SK-N-SH (cell line): ENCODE data around the gene NOX5. TPM values are rescaled to one million over a fixed set of nuclear protein-coding genes. Genes with fewer than 3 reads are reported as not detected.

Source experiments
- CTCF ChIA-PET: fragments of 300-600, 350-600 bp; formaldehyde crosslinking; extraction: SDS; loops from one replicate; lab custom pipeline; 2021; lab: Yijun Ruan, JAX
- POLR2A ChIA-PET: fragments of 350-600 bp; sonication (Branson Sonifier 250); formaldehyde crosslinking; extraction: SDS; loops from one replicate; lab custom pipeline; 2020; ENCODE audit warnings: antibody characterized with exemption, inconsistent platforms; lab: Yijun Ruan, JAX
- DNase-seq: peaks from one replicate; pipeline ENCODE4 v3.0.0; 2012
- H2AFZ ChIP-seq: fragments of 200-600 bp; sonication (generic); 2 replicates; pipeline ENCODE4 v1.8.1; 2016; ENCODE audit warnings: antibody characterized with exemption, mild to moderate bottlenecking, low read depth
- H3F3A ChIP-seq: fragments of 200-600 bp; sonication (generic); replicated peaks from 2 replicates; pipeline ENCODE3; 2016; ENCODE audit warnings: antibody characterized with exemption, mild to moderate bottlenecking; ENCODE audit not compliant: insufficient read depth
- H3K27ac ChIP-seq, 2 experiments: fragments of 200-500 bp in 1 of 2; fragments of 200-600 bp in 1 of 2; sonication (Bioruptor generic) in 1 of 2; sonication (generic), shearing (Covaris generic) in 1 of 2; 2 replicates each; pipeline versions ENCODE4 v1.5.1 to v1.6.1; 2014 to 2016; ENCODE audit warnings: low read depth in 2 of 2, inconsistent platforms in 1 of 2, low read length in 1 of 2, mild to moderate bottlenecking in 1 of 2, mixed read lengths in 1 of 2
- H3K27me3 ChIP-seq: fragments of 200-600 bp; sonication (generic), shearing (Covaris generic); 2 replicates; pipeline ENCODE4 v1.6.1; 2016; ENCODE audit warnings: mixed run types; ENCODE audit not compliant: insufficient read depth
- H3K36me3 ChIP-seq, 2 experiments: fragments of 200-500 bp in 1 of 2; fragments of 200-600 bp in 1 of 2; sonication (Bioruptor generic) in 1 of 2; sonication (generic) in 1 of 2; replicated peaks in 1 of 2; 2 replicates each; pipeline versions ENCODE3 to v1.5.1; 2014 to 2016; ENCODE audit warnings: low read length in 1 of 2, mild to moderate bottlenecking in 1 of 2; ENCODE audit not compliant: insufficient read depth in 2 of 2, control insufficient read depth in 1 of 2
- H3K4me1 ChIP-seq, 2 experiments: fragments of 200-500 bp in 1 of 2; fragments of 200-600 bp in 1 of 2; sonication (Bioruptor generic) in 1 of 2; sonication (generic), shearing (Covaris generic) in 1 of 2; 2 replicates each; pipeline versions ENCODE4 v1.5.1 to v1.6.1; 2014 to 2016; ENCODE audit warnings: low read depth in 1 of 2, low read length in 1 of 2, mixed run types in 1 of 2; ENCODE audit not compliant: insufficient read depth in 2 of 2, control insufficient read depth in 1 of 2
- H3K4me2 ChIP-seq: fragments of 200-600 bp; sonication (generic), shearing (Covaris generic); 2 replicates; pipeline ENCODE4 v1.6.1; 2017; ENCODE audit warnings: mixed run types
- H3K4me3 ChIP-seq, 2 experiments: fragments of 200-500 bp in 1 of 2; fragments of 200-600 bp in 1 of 2; sonication (Bioruptor generic) in 1 of 2; sonication (generic), shearing (Covaris generic) in 1 of 2; 2 replicates each; pipeline versions ENCODE4 v1.5.1 to v1.8.1; 2014 to 2016; ENCODE audit warnings: low read depth in 2 of 2, inconsistent platforms in 1 of 2, low read length in 1 of 2, mild to moderate bottlenecking in 1 of 2, mixed read lengths in 1 of 2, moderate library complexity in 1 of 2
- H3K79me2 ChIP-seq: fragments of 200-600 bp; sonication (generic); 2 replicates; pipeline ENCODE4 v1.8.1; 2017; ENCODE audit warnings: mild to moderate bottlenecking; ENCODE audit not compliant: insufficient read depth
- H3K9ac ChIP-seq: fragments of 200-600 bp; sonication (generic); 2 replicates; pipeline ENCODE4 v1.6.1; 2017; ENCODE audit warnings: mixed run types
- H3K9me2 ChIP-seq: fragments of 200-600 bp; sonication (generic); 2 replicates; pipeline ENCODE4 v1.6.1; 2017; ENCODE audit warnings: mixed run types
- H3K9me3 ChIP-seq: fragments of 200-600 bp; sonication (generic); 2 replicates; pipeline ENCODE4 v1.6.1; 2017; ENCODE audit warnings: mixed run types, mild to moderate bottlenecking, moderate library complexity
- H4K20me1 ChIP-seq: fragments of 200-600 bp; sonication (generic); 2 replicates; pipeline ENCODE4 v1.6.1; 2017; ENCODE audit warnings: mild to moderate bottlenecking, mixed run types; ENCODE audit not compliant: insufficient read depth
- ELF1 ChIP-seq: IDR thresholded peaks from 2 replicates; pipeline ENCODE4 v1.4.0; 2012
- EP300 ChIP-seq, 2 experiments: IDR thresholded peaks; 2 replicates each; pipeline versions ENCODE4 v1.4.0 to v1.6.1; 2012; ENCODE audit warnings: borderline replicate concordance in 1 of 2, low read depth in 1 of 2, low read length in 1 of 2
- FOSL2 ChIP-seq: IDR thresholded peaks from 2 replicates; pipeline ENCODE4 v1.4.0; 2012; ENCODE audit warnings: low read depth, mild to moderate bottlenecking, moderate library complexity, borderline replicate concordance
- FOXJ3 ChIP-seq: sonication (generic); formaldehyde crosslinking; IDR thresholded peaks from 2 replicates; pipeline ENCODE4 v1.5.1; 2020; ENCODE audit warnings: mild to moderate bottlenecking, missing genetic modification reagents
- FOXM1 ChIP-seq: IDR thresholded peaks from 2 replicates; pipeline ENCODE4 v1.4.0; 2012; ENCODE audit warnings: low read depth, mild to moderate bottlenecking
- GABPA ChIP-seq: IDR thresholded peaks from 2 replicates; pipeline ENCODE4 v1.4.0; 2012; ENCODE audit warnings: low read depth, mild to moderate bottlenecking
- JUND ChIP-seq: IDR thresholded peaks from 2 replicates; pipeline ENCODE4 v1.4.0; 2012
- MAX ChIP-seq: IDR thresholded peaks from 2 replicates; pipeline ENCODE4 v1.4.0; 2012; ENCODE audit warnings: low read depth
- MEF2A ChIP-seq: IDR thresholded peaks from 2 replicates; pipeline ENCODE4 v1.4.0; 2012; ENCODE audit warnings: low read depth, borderline replicate concordance
- NRF1 ChIP-seq: IDR thresholded peaks from 2 replicates; pipeline ENCODE4 v1.6.1; 2012; ENCODE audit warnings: low read depth, mild to moderate bottlenecking, low read length
- PBX3 ChIP-seq: IDR thresholded peaks from 2 replicates; pipeline ENCODE4; 2012
- POLR2AphosphoS5 ChIP-seq: IDR thresholded peaks from 2 replicates; pipeline ENCODE4 v1.6.1; 2012; ENCODE audit warnings: low read depth, low read length
- RAD21 ChIP-seq: IDR thresholded peaks from 2 replicates; pipeline ENCODE4 v1.6.1; 2012; ENCODE audit warnings: mild to moderate bottlenecking, low read length
- RFX5 ChIP-seq: IDR thresholded peaks from 2 replicates; pipeline ENCODE4 v1.6.1; 2012; ENCODE audit warnings: mild to moderate bottlenecking, improper control_type of control experiment, low read length
- TCF12 ChIP-seq: IDR thresholded peaks from 2 replicates; pipeline ENCODE4 v1.4.0; 2012
- TEAD4 ChIP-seq: IDR thresholded peaks from 2 replicates; pipeline ENCODE4 v1.4.0; 2012; ENCODE audit warnings: mild to moderate bottlenecking, borderline replicate concordance; ENCODE audit not compliant: insufficient read depth
- USF1 ChIP-seq: IDR thresholded peaks from 2 replicates; pipeline ENCODE4 v1.4.0; 2012; ENCODE audit warnings: low read depth, borderline replicate concordance
- USF2 ChIP-seq: fragments of 150-350 bp; IDR thresholded peaks from 2 replicates; pipeline ENCODE4 v1.6.1; 2017; ENCODE audit warnings: antibody characterized with exemption, low read length, low read depth, borderline replicate concordance
- YY1 ChIP-seq: IDR thresholded peaks from 2 replicates; pipeline ENCODE4 v1.4.0; 2012; ENCODE audit warnings: low read depth, mild to moderate bottlenecking
- WGBS: methylation state at CpG from one replicate; pipeline ENCODE4 v1.1.6; 2017; ENCODE audit warnings: low lambda C conversion rate; 5-methylcytosine and 5-hydroxymethylcytosine counted together
- polyA plus RNA-seq, 3 experiments: library from polyadenylated mRNA; depleted of rRNA; stranded (reverse); fragments of >200 nt; gene quantifications; 2 replicates each; pipeline ENCODE4 v1.2.3, GENCODE V29; 2012

Gene NOX5
- polyA plus RNA-seq, 1 of the 3 experiments (the other 2 are of a cell fraction) = 0.05 TPM

- no peaks in the 10 kb centered on the region for H3K36me3 ChIP-seq
- no peaks in the 10 kb centered on the region for H3K9me3 ChIP-seq
- no peak overlapping the region for H3K9ac ChIP-seq
- H3F3A ChIP-seq = peaks cover 9% of the 10 kb centered on the region
- 88% methylated on average over 4 of the region's 4 CpGs for WGBS
- no peak overlapping the region for H3K4me2 ChIP-seq
- no peaks in the 10 kb centered on the region for H4K20me1 ChIP-seq
- peaks cover 4 to 9% of the 10 kb centered on the region in 2 experiments; a peak in 3 of 4 replicates for H3K4me1 ChIP-seq
- ChIA-PET CTCF (interaction anchor here (0.9 to 1.1 kb wide), 2 partner anchors 125 to 344 kb away, joined by 3 to 4 read pairs; no protein-coding TSS in a partner anchor), POLR2A (no interaction called here)
- no peaks in the 10 kb centered on the region for H3K27me3 ChIP-seq
- no peak overlapping the region for H2AFZ ChIP-seq
- H3K79me2 ChIP-seq = no peaks in the 10 kb centered on the region
- no peaks in the 10 kb centered on the region for H3K9me2 ChIP-seq
- TF ChIP-seq POLR2AphosphoS5 (no peak), MAX (no peak), TCF12 (no peak), FOXM1 (no peak), EP300 (IDR thresholded peaks at IDR 0.05; ENCODE audit: borderline replicate concordance in 1 of 2, low read depth in 1 of 2, low read length in 1 of 2) (no peak), FOSL2 (no peak), RFX5 (no peak), GABPA (no peak), RAD21 (no peak), NRF1 (no peak), ELF1 (no peak), JUND (no peak), PBX3 (no peak), FOXJ3 (CRISPR knock-in tag) (no peak), USF1 (no peak), USF2 (no peak), MEF2A (no peak), TEAD4 (no peak), YY1 (no peak)
- H3K4me3 ChIP-seq = no peak overlapping the region
- no peak overlapping the region for H3K27ac ChIP-seq
- no peak for DNase-seq
Observed at GRCh38 chr15:69049976-69050375, 35.5 kb downstream of the NOX5 start.
